NB4 (cell line): ENCODE results near the gene UBA1.

Experiments
- CTCF ChIP-seq: IDR thresholded peaks from one replicate; pipeline ENCODE4 v1.5.1; 2012; ENCODE audit warnings: low read depth, low read length
- MAX ChIP-seq: IDR thresholded peaks from 2 replicates; pipeline ENCODE4 v1.6.1; 2011; ENCODE audit warnings: low read depth, low read length
- POLR2A ChIP-seq: IDR thresholded peaks from 2 replicates; pipeline ENCODE4 v1.6.1; 2011; ENCODE audit warnings: mild to moderate bottlenecking; ENCODE audit not compliant: insufficient read length; ENCODE audit errors: extremely low read depth

- TF ChIP-seq CTCF, result no peak
- no peak for TF ChIP-seq POLR2A
- TF ChIP-seq MAX, result peak; percentile 63
Measured at GRCh38 chrX:47217852-47218279, 24.2 kb downstream of the UBA1 start.
